ENCODE data around the gene SLC23A3.

SLC23A3 gene

GRCh38 chr2:219112062-219112406 lies 57.8 kb downstream of the SLC23A3 start:
- H3K9ac ChIP-seq (ENCODE audit: low read depth, low read length) = no peak overlapping the region
- H3K4me1 ChIP-seq (ENCODE audit: insufficient read depth, low read length) = no peaks in the 10 kb centered on the region
- H3K9me3 ChIP-seq (ENCODE audit: control insufficient read depth, insufficient read depth, low read length) = no peaks in the 10 kb centered on the region
- H3K36me3 ChIP-seq (ENCODE audit: insufficient read depth, low read length) = no peaks in the 10 kb centered on the region

Measured in ES-I3 (cell line).